ENCODE measurements around the gene FCHSD2. TPM values are rescaled to one million over a fixed set of nuclear protein-coding genes. Genes with fewer than 3 reads are reported as not detected.
A peak's percentile ranks its signal among the peaks of the same experiment; 100 is the strongest.

FCHSD2 gene
- polyA plus RNA-seq, 3 donors = 14.5 to 43.5 (median 16.6) TPM

- 75% methylated on average over 3 of the region's 3 CpGs for WGBS (ENCODE audit: insufficient coverage)
- no peak overlapping the region for H3K9ac ChIP-seq (ENCODE audit: insufficient read depth, low read length, poor library complexity, severe bottlenecking)
- no peak overlapping the region for H3K27ac Mint-ChIP-seq
Observed at GRCh38 chr11:73177380-73177777, 35.3 kb upstream of the FCHSD2 start.

GRCh38 chr11:73176874-73177155, 34.7 kb upstream of the FCHSD2 start:
- no peak for DNase-seq
- H3K4me3 ChIP-seq (replicated peaks in 1 of 3; ENCODE audit: low read depth in 2 of 3, low read length in 3 of 3) = no peak overlapping the region
- no peak overlapping the region for H3K4me3 Mint-ChIP-seq
- peak overlapping the region in 1 of 7 donors; percentile 44 for H3K27ac Mint-ChIP-seq
- H4K20me1 ChIP-seq (ENCODE audit: insufficient read depth, low read length) = no peaks in the 10 kb centered on the region
- no peak overlapping the region for H3K27ac ChIP-seq (ENCODE audit: low read depth in 1 of 2, low read length in 2 of 2)
- H3K79me2 ChIP-seq (ENCODE audit: insufficient read depth, low read length) = no peaks in the 10 kb centered on the region
- H3K36me3 Mint-ChIP-seq = no peaks in the 10 kb centered on the region
- peaks cover 0 to 4% (median 4%) of the 10 kb centered on the region in 3 donors for H3K27me3 Mint-ChIP-seq (ENCODE audit: low read depth in 3 of 3)
- peaks cover 0 to 3% (median 0%) of the 10 kb centered on the region in 7 donors for H3K9me3 Mint-ChIP-seq
- peaks cover 17% of the 10 kb centered on the region for H3K4me1 Mint-ChIP-seq
- intact Hi-C loops (cut with micrococcal nuclease) = loop anchor here (5.0 to 10.0 kb wide), 4 partner anchors 255 to 492 kb away; no protein-coding TSS in a partner anchor
- no peaks in the 10 kb centered on the region for H3K36me3 ChIP-seq (replicated peaks in 1 of 2; ENCODE audit: control insufficient read depth in 1 of 2, insufficient read depth in 2 of 2, low read length in 2 of 2)
- no peak overlapping the region for H2AFZ ChIP-seq (ENCODE audit: insufficient read depth, low read depth, low read length, poor library complexity, severe bottlenecking)
- no peak for TF ChIP-seq CTCF (IDR thresholded peaks at IDR 0.05)
- no peak overlapping the region for H3K9ac ChIP-seq (ENCODE audit: insufficient read depth, low read length, poor library complexity, severe bottlenecking)
- no peak overlapping the region for H3K4me2 ChIP-seq (replicated peaks; ENCODE audit: extremely low read depth, low read length, poor library complexity, severe bottlenecking)
- no peaks in the 10 kb centered on the region for H3K27me3 ChIP-seq (ENCODE audit: control insufficient read depth in 2 of 2, insufficient read depth in 2 of 2, low read length in 2 of 2)
- peaks cover 7 to 9% of the 10 kb centered on the region in 2 donors for H3K4me1 ChIP-seq (ENCODE audit: control insufficient read depth in 1 of 2, insufficient read depth in 2 of 2, low read length in 2 of 2)
- no peaks in the 10 kb centered on the region for H3K9me3 ChIP-seq (replicated peaks in 1 of 2; ENCODE audit: control insufficient read depth in 1 of 2, insufficient read depth in 1 of 2, low read length in 2 of 2)
- no CpG with 5 or more reads among the region's 1 CpG for WGBS (ENCODE audit: insufficient coverage)

More at GRCh38 chr11:73177380-73177777, 35.3 kb upstream of the FCHSD2 start:
- Mint-ChIP-seq H3K36me3 (no peaks in the 10 kb centered on the region), H3K9me3 (peaks cover 0 to 3% (median 0%) of the 10 kb centered on the region in 7 donors), H3K27me3 (ENCODE audit: low read depth in 3 of 3) (peaks cover 0 to 4% (median 4%) of the 10 kb centered on the region in 3 donors), H3K4me3 (no peak overlapping the region), H3K4me1 (peaks cover 16% of the 10 kb centered on the region)
- no peaks in the 10 kb centered on the region for H3K36me3 ChIP-seq (replicated peaks in 1 of 2; ENCODE audit: control insufficient read depth in 1 of 2, insufficient read depth in 2 of 2, low read length in 2 of 2)
- no peaks in the 10 kb centered on the region for H3K9me3 ChIP-seq (replicated peaks in 1 of 2; ENCODE audit: control insufficient read depth in 1 of 2, insufficient read depth in 1 of 2, low read length in 2 of 2)
- H3K27ac ChIP-seq (ENCODE audit: low read depth in 1 of 2, low read length in 2 of 2) = no peak overlapping the region
- no peak for TF ChIP-seq CTCF (IDR thresholded peaks at IDR 0.05)
- H3K4me3 ChIP-seq (replicated peaks in 1 of 3; ENCODE audit: low read depth in 2 of 3, low read length in 3 of 3) = no peak overlapping the region
- H3K79me2 ChIP-seq (ENCODE audit: insufficient read depth, low read length) = no peaks in the 10 kb centered on the region
- H3K4me2 ChIP-seq (replicated peaks; ENCODE audit: extremely low read depth, low read length, poor library complexity, severe bottlenecking) = no peak overlapping the region
- peaks cover 7 to 9% of the 10 kb centered on the region in 2 donors for H3K4me1 ChIP-seq (ENCODE audit: control insufficient read depth in 1 of 2, insufficient read depth in 2 of 2, low read length in 2 of 2)
- no peak for DNase-seq
- H2AFZ ChIP-seq (ENCODE audit: insufficient read depth, low read depth, low read length, poor library complexity, severe bottlenecking) = peak overlapping the region; percentile 64
- intact Hi-C loops (cut with micrococcal nuclease) = loop anchor here (5.0 to 10.0 kb wide), 4 partner anchors 255 to 493 kb away; no protein-coding TSS in a partner anchor
- no peaks in the 10 kb centered on the region for H4K20me1 ChIP-seq (ENCODE audit: insufficient read depth, low read length)
- H3K27me3 ChIP-seq (ENCODE audit: control insufficient read depth in 2 of 2, insufficient read depth in 2 of 2, low read length in 2 of 2) = no peaks in the 10 kb centered on the region

All from CD14-positive monocyte (primary cell).